CD4-positive, alpha-beta memory T cell (primary cell): Measurements from ENCODE around the gene ST6GALNAC3. TPM values are rescaled to one million over a fixed set of nuclear protein-coding genes. Genes with fewer than 3 reads are reported as not detected.

Experiments used
- CTCF ChIA-PET: fragments of 350-600 bp; sonication (Branson Sonifier 250); formaldehyde crosslinking; loops from one replicate; lab custom pipeline; 2021; ENCODE audit warnings: inconsistent platforms; ENCODE audit not compliant: partially characterized antibody; lab: Charles Lee
- POLR2A ChIA-PET: fragments of 350-600 bp; sonication (Branson Sonifier 250); formaldehyde crosslinking; loops from one replicate; lab custom pipeline; 2021; ENCODE audit not compliant: partially characterized antibody; lab: Charles Lee
- DNase-seq, 5 donors: peaks; one replicate each; pipeline versions ENCODE4 v3.0.0 to v3.0.0-alpha.2; 2020 to 2022; ENCODE audit warnings: mixed read lengths in 1 of 5
- H3K27ac ChIP-seq: one replicate; pipeline ENCODE4 v1.7.0; 2013; ENCODE audit warnings: low read depth, low read length
- H3K27me3 ChIP-seq: 2 replicates; pipeline ENCODE4 v1.7.0; 2013; ENCODE audit warnings: mild to moderate bottlenecking, low read length, moderate library complexity; ENCODE audit not compliant: insufficient read depth
- H3K36me3 ChIP-seq: 2 replicates; pipeline ENCODE4 v1.7.0; 2013; ENCODE audit warnings: mild to moderate bottlenecking, low read length, moderate library complexity; ENCODE audit not compliant: insufficient read depth
- H3K4me1 ChIP-seq: 2 replicates; pipeline ENCODE4 v1.7.0; 2013; ENCODE audit warnings: mild to moderate bottlenecking, low read length, moderate library complexity; ENCODE audit not compliant: insufficient read depth
- H3K4me3 ChIP-seq, 2 donors: one replicate each; pipeline ENCODE4 v1.7.0; 2013; ENCODE audit warnings: low read length in 2 of 2, mild to moderate bottlenecking in 1 of 2
- H3K9me3 ChIP-seq, 2 donors: one replicate each; pipeline ENCODE4 v1.7.0; 2013; ENCODE audit warnings: low read length in 2 of 2, control low read depth in 1 of 2; ENCODE audit not compliant: control insufficient read depth in 1 of 2
- H3K27ac Mint-ChIP-seq, 7 donors: one replicate each; pipeline ENCODE4 v1.8.0; 2020 to 2021; ENCODE audit warnings: mixed read lengths in 7 of 7, mild to moderate bottlenecking in 6 of 7, inconsistent platforms in 3 of 7, moderate library complexity in 3 of 7
- H3K27me3 Mint-ChIP-seq, 2 donors: one replicate each; pipeline ENCODE4 v1.8.0; 2020 to 2021; ENCODE audit warnings: mixed read lengths in 2 of 2
- H3K36me3 Mint-ChIP-seq, 2 donors: one replicate each; pipeline ENCODE4 v1.8.0; 2020 to 2021; ENCODE audit warnings: mixed read lengths in 2 of 2, inconsistent platforms in 1 of 2, mild to moderate bottlenecking in 1 of 2
- H3K4me1 Mint-ChIP-seq, 4 donors: one replicate each; pipeline ENCODE4 v1.8.0; 2020 to 2021; ENCODE audit warnings: mixed read lengths in 4 of 4, mild to moderate bottlenecking in 1 of 4
- H3K4me3 Mint-ChIP-seq, 8 donors: one replicate each; pipeline ENCODE4 v1.8.0; 2020 to 2021; ENCODE audit warnings: mixed read lengths in 8 of 8, mild to moderate bottlenecking in 7 of 8, moderate library complexity in 6 of 8, inconsistent platforms in 3 of 8
- H3K9me3 Mint-ChIP-seq, 8 donors: one replicate each; pipeline ENCODE4 v1.8.0; 2020 to 2021; ENCODE audit warnings: mixed read lengths in 8 of 8, mild to moderate bottlenecking in 5 of 8, inconsistent platforms in 3 of 8, moderate library complexity in 1 of 8
- intact Hi-C: fragments of 100-400 bp; cut with micrococcal nuclease; formaldehyde crosslinking; loops from one replicate; pipeline ENCODE4 v1.15.1; 2023
- polyA plus RNA-seq, 2 donors: library from polyadenylated mRNA; unstranded; fragments of 300-500 nt; fragmentation: Illumina TruSeq; gene quantifications; one replicate each; pipeline ENCODE4 v1.2.3, GENCODE V29; 2021
- total RNA-seq, 2 experiments: library from RNA; stranded (reverse); gene quantifications; one replicate each; pipeline ENCODE4 v1.2.3, GENCODE V29; 2021

Gene ST6GALNAC3
- total and polyA plus RNA-seq, 4 experiments from 2014 or later, result 0.47 to 1.2 (median 1.1) TPM; not detected in 1

DNA sequence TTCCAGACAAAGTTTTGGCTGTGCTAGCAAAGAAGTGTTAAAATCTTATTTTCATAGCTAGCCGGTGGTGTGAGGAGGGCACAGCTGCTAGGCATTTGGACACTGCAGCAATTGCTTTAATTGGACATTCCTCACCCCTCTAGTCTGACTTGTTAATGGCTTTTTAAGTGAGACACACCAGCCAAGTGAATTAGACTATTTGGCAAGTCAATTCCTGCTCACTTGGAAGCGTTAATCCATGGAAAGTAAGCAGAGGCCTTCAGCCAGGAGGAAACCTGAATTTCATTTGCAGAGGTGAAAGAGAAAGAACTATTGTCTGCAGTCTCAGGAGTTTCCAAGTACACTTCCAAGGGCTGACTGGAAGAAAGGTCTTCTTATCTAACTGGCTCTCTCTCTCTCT, 175.7 kb downstream of the ST6GALNAC3 start:
- no peaks in the 10 kb centered on the region for H3K36me3 Mint-ChIP-seq
- ChIA-PET POLR2A (no interaction called here), CTCF (no interaction called here)
- Histone ChIP-seq H3K4me1 (no peaks in the 10 kb centered on the region), H3K4me3 (no peak overlapping the region), H3K27me3 (no peaks in the 10 kb centered on the region), H3K27ac (no peak overlapping the region), H3K36me3 (no peaks in the 10 kb centered on the region), H3K9me3 (no peaks in the 10 kb centered on the region)
- DNase-seq, result no peak
- no peak overlapping the region for H3K27ac Mint-ChIP-seq
- H3K9me3 Mint-ChIP-seq, result peaks cover 0 to 9% (median 2%) of the 10 kb centered on the region in 8 donors
- intact Hi-C loops, result no loop called here
- H3K4me3 Mint-ChIP-seq, result no peak overlapping the region
- H3K27me3 Mint-ChIP-seq, result no peaks in the 10 kb centered on the region
- H3K4me1 Mint-ChIP-seq, result peaks cover 0 to 4% (median 0%) of the 10 kb centered on the region in 4 donors

DNA sequence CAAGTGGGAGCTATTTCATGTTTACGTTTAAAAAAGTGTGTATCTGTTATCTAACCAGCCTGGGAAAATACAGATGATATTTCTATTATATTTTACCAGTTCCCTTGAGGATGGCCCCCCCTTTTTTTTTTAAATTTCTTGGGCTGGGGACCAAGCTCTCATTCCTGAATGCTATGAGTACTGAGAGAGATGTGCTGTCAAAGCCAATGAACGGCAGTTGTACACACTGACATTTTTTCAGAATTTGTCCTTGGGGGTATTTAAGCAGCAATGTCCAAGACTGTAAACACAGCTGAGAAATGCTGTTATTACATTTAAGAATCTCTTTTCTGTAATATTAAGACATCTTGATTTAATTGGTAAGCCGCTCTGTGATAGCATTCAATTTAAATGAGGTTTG, 177.9 kb downstream of the ST6GALNAC3 start:
- H3K27ac ChIP-seq, result no peak overlapping the region
- ChIA-PET CTCF (no interaction called here), POLR2A (no interaction called here)
- intact Hi-C loops, result no loop called here
- no peaks in the 10 kb centered on the region for H3K36me3 ChIP-seq
- Mint-ChIP-seq H3K9me3 (peaks cover 0 to 2% (median 0%) of the 10 kb centered on the region in 8 donors), H3K4me3 (no peak overlapping the region), H3K36me3 (no peaks in the 10 kb centered on the region), H3K27me3 (no peaks in the 10 kb centered on the region), H3K4me1 (peaks cover 10 to 14% (median 11%) of the 10 kb centered on the region in 4 donors), H3K27ac (no peak overlapping the region)
- H3K4me3 ChIP-seq, result no peak overlapping the region
- DNase-seq, result no peak
- H3K27me3 ChIP-seq, result no peaks in the 10 kb centered on the region
- peaks cover 14% of the 10 kb centered on the region for H3K4me1 ChIP-seq
- H3K9me3 ChIP-seq, result no peaks in the 10 kb centered on the region

DNA sequence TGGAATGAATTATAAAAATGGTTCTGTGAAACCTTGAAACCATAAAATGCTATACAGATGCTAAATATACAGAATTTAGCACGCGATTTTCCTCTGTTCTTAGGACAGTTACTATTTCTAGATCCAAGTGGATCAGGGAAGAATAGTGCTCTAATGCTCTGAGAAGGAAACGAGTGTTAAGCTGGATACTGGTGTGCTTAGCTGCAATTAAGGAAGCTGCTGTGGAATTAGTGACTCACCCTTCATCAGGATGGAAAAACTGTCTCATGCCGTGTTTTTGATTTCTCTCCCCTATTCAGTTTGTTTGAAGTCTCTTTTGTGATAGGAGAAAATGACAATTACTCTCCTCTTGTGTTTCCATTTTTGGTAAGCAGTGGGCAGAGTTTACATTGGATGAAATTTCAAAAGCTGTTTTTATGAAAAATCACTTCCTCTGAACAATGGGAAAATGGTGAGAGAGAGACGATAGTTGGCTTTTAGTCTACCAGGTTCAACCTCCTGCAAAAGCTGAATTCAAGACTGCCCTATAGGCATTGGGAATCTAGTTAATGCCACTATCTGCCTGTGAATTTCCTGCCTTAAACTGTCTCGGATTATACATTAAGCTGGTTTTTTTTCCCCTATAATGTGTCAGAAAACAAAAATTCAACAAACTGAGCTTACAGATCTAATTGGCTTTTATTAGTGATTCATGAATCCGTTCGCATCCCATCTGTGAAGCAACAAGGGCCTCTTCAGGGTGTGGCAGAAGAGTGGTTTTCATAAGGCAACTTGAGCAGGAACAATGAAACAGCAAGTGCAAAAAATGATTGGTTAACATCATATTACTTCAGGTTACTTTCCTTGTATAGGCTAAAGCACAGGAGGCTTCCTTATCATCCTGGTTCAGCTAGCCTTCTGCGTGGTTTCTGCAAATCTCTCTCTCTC, 179.8 kb downstream of the ST6GALNAC3 start:
- ChIA-PET POLR2A (interaction anchor here (0.6 kb wide), 1 partner anchor 242 kb away, joined by 3 read pairs; no protein-coding TSS in a partner anchor), CTCF (interaction anchor here (0.7 kb wide), 1 partner anchor 11 kb away, joined by 3 read pairs; no protein-coding TSS in a partner anchor)
- H3K4me3 Mint-ChIP-seq, result no peak overlapping the region
- Histone ChIP-seq H3K4me1 (peaks cover 15% of the 10 kb centered on the region), H3K27ac (no peak overlapping the region), H3K36me3 (no peaks in the 10 kb centered on the region), H3K9me3 (no peaks in the 10 kb centered on the region), H3K27me3 (no peaks in the 10 kb centered on the region), H3K4me3 (no peak overlapping the region)
- peak overlapping the region in 1 of 7 donors; percentile 31 for H3K27ac Mint-ChIP-seq
- no peaks in the 10 kb centered on the region for H3K27me3 Mint-ChIP-seq
- intact Hi-C loops, result no loop called here
- H3K36me3 Mint-ChIP-seq, result no peaks in the 10 kb centered on the region
- peaks cover 12 to 20% (median 17%) of the 10 kb centered on the region in 4 donors for H3K4me1 Mint-ChIP-seq
- DNase-seq, result no peak
- peaks cover 0 to 2% (median 0%) of the 10 kb centered on the region in 8 donors for H3K9me3 Mint-ChIP-seq

DNA sequence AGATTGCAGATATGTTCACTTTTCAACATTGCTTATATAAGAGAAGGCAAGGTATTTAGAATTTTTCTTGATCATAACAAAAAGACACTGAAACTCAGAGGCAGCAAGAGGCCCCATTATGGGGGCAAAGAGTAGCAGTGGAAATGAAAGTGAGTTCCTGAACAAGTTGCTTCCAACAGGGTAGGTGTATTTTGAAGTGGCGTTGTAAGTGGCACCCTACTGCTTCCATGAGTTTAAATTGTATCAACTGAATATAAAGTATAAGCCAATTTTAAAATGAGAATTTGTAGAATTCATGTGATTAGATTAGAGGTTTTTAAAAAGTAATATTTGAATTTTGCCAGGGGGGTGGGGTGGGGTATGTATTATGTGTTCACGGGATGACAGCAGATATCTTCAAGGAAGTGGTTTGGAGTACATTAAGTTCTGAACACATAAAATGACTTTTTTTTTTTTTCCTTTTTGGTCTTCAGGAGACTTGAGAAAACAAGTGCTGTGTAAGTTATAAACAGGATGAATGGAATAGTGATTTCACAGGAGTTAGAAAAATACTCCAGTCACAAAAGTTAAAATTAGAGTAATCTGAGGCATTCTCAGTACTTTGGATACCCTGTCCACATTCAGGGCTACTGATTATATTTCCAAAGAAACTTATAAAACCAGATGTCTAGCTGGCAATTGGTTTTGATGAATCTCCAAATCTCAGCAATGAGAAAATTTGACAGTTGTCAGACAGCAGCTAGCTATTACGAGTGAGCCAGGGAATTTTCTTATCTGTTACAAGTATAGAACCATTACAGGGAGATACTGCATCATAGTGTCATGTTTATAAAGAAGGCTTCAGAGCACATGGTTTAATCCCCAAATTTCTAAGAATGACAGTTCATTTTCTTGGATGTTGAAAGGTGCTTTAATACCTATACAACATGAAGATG, 182.0 kb downstream of the ST6GALNAC3 start:
- Mint-ChIP-seq H3K4me1 (peaks cover 20 to 34% (median 28%) of the 10 kb centered on the region in 4 donors), H3K4me3 (peak overlapping the region in 7 of 8 donors; percentile 1 to 67 (median 53)), H3K27me3 (no peaks in the 10 kb centered on the region), H3K9me3 (peaks cover 0 to 2% (median 0%) of the 10 kb centered on the region in 8 donors), H3K27ac (peak overlapping the region in 3 of 7 donors; percentile 11 to 24 (median 23)), H3K36me3 (no peaks in the 10 kb centered on the region)
- no peak overlapping the region for H3K27ac ChIP-seq
- H3K4me3 ChIP-seq, result no peak overlapping the region
- intact Hi-C loops, result no loop called here
- H3K4me1 ChIP-seq, result peaks cover 28% of the 10 kb centered on the region
- CTCF ChIA-PET, result no interaction called here
- H3K36me3 ChIP-seq, result no peaks in the 10 kb centered on the region
- no peaks in the 10 kb centered on the region for H3K9me3 ChIP-seq
- peak in 1 of 5 donors; percentile 6 for DNase-seq
- no peaks in the 10 kb centered on the region for H3K27me3 ChIP-seq
- POLR2A ChIA-PET, result no interaction called here

DNA sequence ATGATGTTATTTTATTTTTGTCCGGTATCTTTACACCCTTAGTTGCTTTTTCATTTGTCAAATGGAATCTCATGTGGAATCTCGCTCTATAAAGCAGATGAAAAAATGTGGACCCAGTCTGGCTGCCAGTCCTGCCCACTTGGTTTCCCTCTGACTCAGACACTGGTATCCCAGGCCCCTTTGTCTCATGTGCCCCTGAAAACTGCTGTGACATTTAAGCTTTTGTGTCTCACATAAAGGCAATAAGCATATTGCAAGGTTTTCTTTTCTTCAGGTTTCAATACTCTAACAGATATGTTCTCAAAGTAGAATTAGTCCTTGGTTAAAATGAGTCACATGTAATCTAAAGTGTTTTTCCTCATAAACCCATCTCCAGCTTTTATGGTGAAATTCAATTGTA, 183.3 kb downstream of the ST6GALNAC3 start:
- Mint-ChIP-seq H3K27me3 (no peaks in the 10 kb centered on the region), H3K4me3 (peak overlapping the region in 1 of 8 donors; percentile 21), H3K9me3 (peaks cover 0 to 2% (median 0%) of the 10 kb centered on the region in 8 donors), H3K36me3 (no peaks in the 10 kb centered on the region), H3K27ac (peak overlapping the region in 1 of 7 donors; percentile 21), H3K4me1 (peaks cover 20 to 34% (median 29%) of the 10 kb centered on the region in 4 donors)
- POLR2A ChIA-PET, result no interaction called here
- no peak for DNase-seq
- H3K4me3 ChIP-seq, result no peak overlapping the region
- no peaks in the 10 kb centered on the region for H3K9me3 ChIP-seq
- intact Hi-C loops, result no loop called here
- no peak overlapping the region for H3K27ac ChIP-seq
- no peaks in the 10 kb centered on the region for H3K27me3 ChIP-seq
- CTCF ChIA-PET, result no interaction called here
- H3K36me3 ChIP-seq, result no peaks in the 10 kb centered on the region
- peaks cover 28% of the 10 kb centered on the region for H3K4me1 ChIP-seq

DNA sequence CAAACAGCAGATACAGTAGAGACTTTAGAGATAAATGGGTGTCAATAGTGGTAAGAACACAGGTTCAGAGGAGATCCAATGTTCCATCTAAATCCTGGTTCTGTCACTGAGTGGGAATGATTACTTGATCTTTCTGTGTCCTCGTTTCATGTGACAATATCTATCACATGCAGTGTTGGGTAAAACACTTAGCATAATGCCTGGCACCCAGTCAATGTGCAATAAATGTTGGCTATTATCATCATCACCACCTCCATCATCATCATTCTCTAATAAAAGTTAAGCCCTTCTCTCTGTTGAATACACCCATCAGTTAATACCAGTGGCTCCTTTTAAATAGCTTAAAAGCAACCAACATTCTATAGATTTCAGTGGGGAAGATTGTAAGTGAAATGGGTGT, 184.7 kb downstream of the ST6GALNAC3 start:
- ChIA-PET POLR2A (no interaction called here), CTCF (no interaction called here)
- Mint-ChIP-seq H3K4me1 (peaks cover 20 to 34% (median 29%) of the 10 kb centered on the region in 4 donors), H3K27me3 (no peaks in the 10 kb centered on the region), H3K36me3 (no peaks in the 10 kb centered on the region), H3K27ac (peak overlapping the region in 2 of 7 donors; percentile 3 to 7), H3K4me3 (no peak overlapping the region), H3K9me3 (peaks cover 0 to 2% (median 0%) of the 10 kb centered on the region in 8 donors)
- H3K27me3 ChIP-seq, result no peaks in the 10 kb centered on the region
- H3K9me3 ChIP-seq, result no peaks in the 10 kb centered on the region
- peaks cover 28% of the 10 kb centered on the region for H3K4me1 ChIP-seq
- no peak overlapping the region for H3K4me3 ChIP-seq
- no peak for DNase-seq
- intact Hi-C loops, result no loop called here
- no peak overlapping the region for H3K27ac ChIP-seq
- no peaks in the 10 kb centered on the region for H3K36me3 ChIP-seq
